Duodenal mucosa (tissue), 2 donors: Measurements from ENCODE around the gene TTN.

Source experiments
- H3K27ac ChIP-seq: one replicate; pipeline ENCODE4 v1.7.0; 2013; ENCODE audit warnings: low read depth, low read length
- H3K27me3 ChIP-seq, 2 donors: one replicate each; pipeline ENCODE4 v1.7.0; 2013; ENCODE audit warnings: low read length in 2 of 2, control low read depth in 1 of 2; ENCODE audit not compliant: insufficient read depth in 2 of 2, control insufficient read depth in 1 of 2
- H3K36me3 ChIP-seq, 2 donors: one replicate each; pipeline ENCODE4 v1.7.0; 2013; ENCODE audit warnings: low read length in 2 of 2, control low read depth in 1 of 2; ENCODE audit not compliant: insufficient read depth in 2 of 2, control insufficient read depth in 1 of 2
- H3K4me1 ChIP-seq, 2 donors: one replicate each; pipeline ENCODE4 v1.7.0; 2013; ENCODE audit warnings: low read length in 2 of 2, control low read depth in 1 of 2; ENCODE audit not compliant: insufficient read depth in 2 of 2, control insufficient read depth in 1 of 2
- H3K4me3 ChIP-seq, 2 donors: one replicate each; pipeline ENCODE4 v1.7.0; 2013; ENCODE audit warnings: low read length in 2 of 2, low read depth in 1 of 2
- H3K9ac ChIP-seq, 2 donors: one replicate each; pipeline ENCODE4 v1.7.0; 2013; ENCODE audit warnings: low read length in 2 of 2, low read depth in 1 of 2
- H3K9me3 ChIP-seq, 2 donors: one replicate each; pipeline ENCODE4 v1.7.0; 2013; ENCODE audit warnings: low read length in 2 of 2, control low read depth in 1 of 2; ENCODE audit not compliant: control insufficient read depth in 1 of 2

Gene TTN

GRCh38 chr2:178807227-178808008, at the start of gene TTN:
TTN (minus strand) TSS chr2:178807423; CDS start chr2:178804642, 2,781 bp downstream.
- no peak within 1 kb of the TSS for H3K4me3 ChIP-seq
- H3K9ac ChIP-seq: no peak within 1 kb of the TSS
- no peaks in the 10 kb centered on the region for H3K27me3 ChIP-seq
- no peak within 1 kb of the TSS for H3K27ac ChIP-seq
- no peaks in the 10 kb centered on the region for H3K4me1 ChIP-seq
- no peaks in the 10 kb centered on the region for H3K36me3 ChIP-seq
- H3K9me3 ChIP-seq: no peaks in the 10 kb centered on the region

GRCh38 chr2:178855151-178855550, 47.9 kb upstream of the TTN start:
- H3K27ac ChIP-seq: no peak overlapping the region
- no peak overlapping the region for H3K9ac ChIP-seq
- H3K9me3 ChIP-seq: no peaks in the 10 kb centered on the region
- no peaks in the 10 kb centered on the region for H3K4me1 ChIP-seq
- H3K36me3 ChIP-seq: no peaks in the 10 kb centered on the region
- H3K4me3 ChIP-seq: no peak overlapping the region
- no peaks in the 10 kb centered on the region for H3K27me3 ChIP-seq

GRCh38 chr2:178848335-178848734, 41.1 kb upstream of the TTN start:
- Histone ChIP-seq H3K27ac (no peak overlapping the region), H3K9ac (no peak overlapping the region)

GRCh38 chr2:178846458-178846802, 39.2 kb upstream of the TTN start:
- Histone ChIP-seq H3K4me3 (no peak overlapping the region), H3K27me3 (no peaks in the 10 kb centered on the region), H3K9ac (no peak overlapping the region), H3K9me3 (no peaks in the 10 kb centered on the region), H3K36me3 (no peaks in the 10 kb centered on the region), H3K4me1 (no peaks in the 10 kb centered on the region), H3K27ac (no peak overlapping the region)

More at GRCh38 chr2:178848335-178848734, 41.1 kb upstream of the TTN start:
- Histone ChIP-seq H3K36me3 (no peaks in the 10 kb centered on the region), H3K27me3 (no peaks in the 10 kb centered on the region), H3K4me3 (no peak overlapping the region), H3K4me1 (no peaks in the 10 kb centered on the region), H3K9me3 (no peaks in the 10 kb centered on the region)

GRCh38 chr2:178845566-178846457, 38.6 kb upstream of the TTN start:
- no peak overlapping the region for H3K4me3 ChIP-seq
- H3K4me1 ChIP-seq: no peaks in the 10 kb centered on the region
- H3K9me3 ChIP-seq: no peaks in the 10 kb centered on the region
- H3K9ac ChIP-seq: no peak overlapping the region
- no peaks in the 10 kb centered on the region for H3K27me3 ChIP-seq
- no peak overlapping the region for H3K27ac ChIP-seq
- H3K36me3 ChIP-seq: no peaks in the 10 kb centered on the region

- Histone ChIP-seq H3K9me3 (no peaks in the 10 kb centered on the region), H3K27me3 (no peaks in the 10 kb centered on the region), H3K27ac (no peak overlapping the region), H3K4me1 (no peaks in the 10 kb centered on the region), H3K4me3 (no peak overlapping the region), H3K36me3 (no peaks in the 10 kb centered on the region), H3K9ac (no peak overlapping the region)
Observed at GRCh38 chr2:178844701-178845100, 37.5 kb upstream of the TTN start.

- no peak overlapping the region for H3K27ac ChIP-seq
- no peaks in the 10 kb centered on the region for H3K36me3 ChIP-seq
- no peak overlapping the region for H3K9ac ChIP-seq
- H3K4me3 ChIP-seq: no peak overlapping the region
- H3K27me3 ChIP-seq: no peaks in the 10 kb centered on the region
- H3K9me3 ChIP-seq: no peaks in the 10 kb centered on the region
- no peaks in the 10 kb centered on the region for H3K4me1 ChIP-seq
Observed at GRCh38 chr2:178844269-178844668, 37.0 kb upstream of the TTN start.

GRCh38 chr2:178843697-178844096, 36.5 kb upstream of the TTN start:
- H3K9me3 ChIP-seq: no peaks in the 10 kb centered on the region
- no peak overlapping the region for H3K4me3 ChIP-seq
- no peak overlapping the region for H3K9ac ChIP-seq
- H3K4me1 ChIP-seq: no peaks in the 10 kb centered on the region
- H3K27me3 ChIP-seq: no peaks in the 10 kb centered on the region
- no peak overlapping the region for H3K27ac ChIP-seq
- no peaks in the 10 kb centered on the region for H3K36me3 ChIP-seq

GRCh38 chr2:178836807-178837206, 29.6 kb upstream of the TTN start:
- no peaks in the 10 kb centered on the region for H3K9me3 ChIP-seq
- no peak overlapping the region for H3K4me3 ChIP-seq
- no peaks in the 10 kb centered on the region for H3K36me3 ChIP-seq
- H3K27me3 ChIP-seq: no peaks in the 10 kb centered on the region
- no peaks in the 10 kb centered on the region for H3K4me1 ChIP-seq
- no peak overlapping the region for H3K27ac ChIP-seq
- no peak overlapping the region for H3K9ac ChIP-seq

GRCh38 chr2:178834086-178834485, 26.9 kb upstream of the TTN start:
- Histone ChIP-seq H3K36me3 (no peaks in the 10 kb centered on the region), H3K4me3 (no peak overlapping the region), H3K4me1 (no peaks in the 10 kb centered on the region), H3K27ac (no peak overlapping the region), H3K9ac (no peak overlapping the region), H3K27me3 (no peaks in the 10 kb centered on the region), H3K9me3 (no peaks in the 10 kb centered on the region)
